MM.1S (cell line): ENCODE results near the gene AP1G1.

Experiments
- EZH2 ChIP-seq: fragments of 300-600 bp; sonication (generic); optimal IDR thresholded peaks from 2 replicates; pipeline ENCODE3; 2017; ENCODE audit warnings: low read depth, mild to moderate bottlenecking, antibody characterized with exemption, low read length, mixed read lengths
- TF ChIP-seq, protein P1 (sequence below): fragments of 300-600 bp; sonication (generic); IDR thresholded peaks from 2 replicates; pipeline ENCODE4 v1.5.1; 2016; ENCODE audit warnings: antibody characterized with exemption, low read length, mixed read lengths

DNA sequence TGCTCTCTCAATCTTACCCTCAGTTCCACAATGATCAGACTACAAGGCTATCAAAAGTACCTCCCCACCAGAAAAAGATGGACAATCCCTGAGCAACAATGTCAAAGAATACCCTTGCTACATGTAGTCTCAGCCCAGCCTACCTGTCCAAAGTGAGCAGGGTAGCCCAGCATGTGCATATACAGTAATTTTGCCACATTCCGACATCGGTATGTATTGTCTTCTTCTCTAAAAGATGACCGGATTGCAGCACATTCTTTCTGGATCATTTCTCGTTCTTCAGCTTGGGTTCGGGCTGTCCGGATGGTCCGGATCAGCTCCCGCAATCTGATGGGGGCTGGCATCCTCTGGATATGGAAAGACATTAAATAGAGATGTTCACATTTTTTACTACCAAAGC lies 19.5 kb downstream of the AP1G1 start:
- TF ChIP-seq, protein P1, sequence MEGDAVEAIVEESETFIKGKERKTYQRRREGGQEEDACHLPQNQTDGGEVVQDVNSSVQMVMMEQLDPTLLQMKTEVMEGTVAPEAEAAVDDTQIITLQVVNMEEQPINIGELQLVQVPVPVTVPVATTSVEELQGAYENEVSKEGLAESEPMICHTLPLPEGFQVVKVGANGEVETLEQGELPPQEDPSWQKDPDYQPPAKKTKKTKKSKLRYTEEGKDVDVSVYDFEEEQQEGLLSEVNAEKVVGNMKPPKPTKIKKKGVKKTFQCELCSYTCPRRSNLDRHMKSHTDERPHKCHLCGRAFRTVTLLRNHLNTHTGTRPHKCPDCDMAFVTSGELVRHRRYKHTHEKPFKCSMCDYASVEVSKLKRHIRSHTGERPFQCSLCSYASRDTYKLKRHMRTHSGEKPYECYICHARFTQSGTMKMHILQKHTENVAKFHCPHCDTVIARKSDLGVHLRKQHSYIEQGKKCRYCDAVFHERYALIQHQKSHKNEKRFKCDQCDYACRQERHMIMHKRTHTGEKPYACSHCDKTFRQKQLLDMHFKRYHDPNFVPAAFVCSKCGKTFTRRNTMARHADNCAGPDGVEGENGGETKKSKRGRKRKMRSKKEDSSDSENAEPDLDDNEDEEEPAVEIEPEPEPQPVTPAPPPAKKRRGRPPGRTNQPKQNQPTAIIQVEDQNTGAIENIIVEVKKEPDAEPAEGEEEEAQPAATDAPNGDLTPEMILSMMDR, result no peak
- TF ChIP-seq EZH2, result no peak
